H1 (cell line): ENCODE measurements around the gene TDRD3. TPM values are rescaled to one million over a fixed set of nuclear protein-coding genes. Genes with fewer than 3 reads are reported as not detected.

Experiments used
- CTCF ChIA-PET: fragments of 300-600 bp; sonication (Branson Sonifier 250); formaldehyde crosslinking; loops from one replicate; lab custom pipeline; 2021; ENCODE audit not compliant: partially characterized antibody; lab: Charles Lee
- POLR2A ChIA-PET: fragments of 300-600 bp; sonication (Branson Sonifier 250); formaldehyde crosslinking; loops from one replicate; lab custom pipeline; 2021; ENCODE audit warnings: inconsistent platforms; ENCODE audit not compliant: partially characterized antibody; lab: Charles Lee
- DNase-seq, 2 experiments: peaks; one replicate each; pipeline versions ENCODE4 v3.0.0 to v3.0.0-alpha.2; 2010 to 2022; ENCODE audit warnings: low spot score in 2 of 2, low read depth in 1 of 2, mixed read lengths in 1 of 2
- FAIRE-seq: peaks from 2 replicates; lab custom pipeline; 2011; peaks lifted over from hg19 to GRCh38; lab: Jason Lieb, UNC
- H2AFZ ChIP-seq: 2 replicates; pipeline ENCODE4 v1.8.1; 2012; ENCODE audit warnings: low read length, inconsistent platforms
- H2AK5ac ChIP-seq: 2 replicates; pipeline ENCODE4 v1.6.1; 2013; ENCODE audit warnings: low read depth, low read length
- H2BK120ac ChIP-seq: replicated peaks from 2 replicates; pipeline ENCODE3; 2013; ENCODE audit warnings: low read depth, low read length, inconsistent platforms
- H2BK12ac ChIP-seq: 2 replicates; pipeline ENCODE4 v1.6.1; 2013; ENCODE audit warnings: low read depth, low read length
- H2BK15ac ChIP-seq: 2 replicates; pipeline ENCODE4 v1.6.1; 2013; ENCODE audit warnings: low read length
- H2BK20ac ChIP-seq: 2 replicates; pipeline ENCODE4 v1.6.1; 2013; ENCODE audit warnings: low read length
- H2BK5ac ChIP-seq: 2 replicates; pipeline ENCODE4 v1.6.1; 2013; ENCODE audit warnings: low read depth, low read length
- H3K14ac ChIP-seq: 2 replicates; pipeline ENCODE4 v1.6.1; 2013; ENCODE audit warnings: inconsistent platforms; ENCODE audit not compliant: insufficient read length
- H3K18ac ChIP-seq: 2 replicates; pipeline ENCODE4 v1.6.1; 2013; ENCODE audit warnings: low read length; ENCODE audit errors: extremely low read depth
- H3K23ac ChIP-seq: 2 replicates; pipeline ENCODE4 v1.6.1; 2013; ENCODE audit warnings: inconsistent platforms; ENCODE audit not compliant: insufficient read length
- H3K23me2 ChIP-seq: 2 replicates; pipeline ENCODE4 v1.6.1; 2013; ENCODE audit warnings: low read depth, low read length
- H3K27ac ChIP-seq: 2 replicates; pipeline ENCODE4 v1.6.1; 2011; ENCODE audit warnings: low read depth, low read length, inconsistent platforms
- H3K27me3 ChIP-seq, 4 experiments: replicated peaks in 1 of 4; 1 replicate in 1 of 4; 2 replicates in 3 of 4; pipeline versions ENCODE4 v1.6.1 to v1.8.1; 2011 to 2013; ENCODE audit warnings: low read length in 3 of 4, mild to moderate bottlenecking in 3 of 4, inconsistent platforms in 2 of 4, mixed read lengths in 2 of 4, moderate library complexity in 1 of 4; ENCODE audit not compliant: control insufficient read depth in 3 of 4, insufficient read depth in 3 of 4; ENCODE audit errors: extremely low read depth in 1 of 4
- H3K36me3 ChIP-seq, 4 experiments: 2 replicates each; pipeline versions ENCODE4 v1.6.1 to v1.8.1; 2011 to 2013; ENCODE audit warnings: mild to moderate bottlenecking in 4 of 4, low read length in 3 of 4, moderate library complexity in 2 of 4, control low read depth in 1 of 4, inconsistent platforms in 1 of 4; ENCODE audit not compliant: insufficient read depth in 4 of 4, control insufficient read depth in 2 of 4
- H3K4ac ChIP-seq: replicated peaks from 2 replicates; pipeline ENCODE3; 2013; ENCODE audit warnings: low read length, low read depth, mixed read lengths, inconsistent platforms; ENCODE audit not compliant: insufficient read length
- H3K4me1 ChIP-seq, 4 experiments: replicated peaks in 1 of 4; 1 replicate in 1 of 4; 2 replicates in 3 of 4; pipeline versions ENCODE4 v1.6.1 to v1.8.1; 2011 to 2013; ENCODE audit warnings: low read length in 3 of 4, inconsistent platforms in 2 of 4, mixed read lengths in 1 of 4; ENCODE audit not compliant: insufficient read depth in 4 of 4, control insufficient read depth in 3 of 4
- H3K4me2 ChIP-seq, 2 experiments: 2 replicates each; pipeline versions ENCODE4 v1.6.1 to v1.8.1; 2011 to 2013; ENCODE audit warnings: low read depth in 2 of 2, low read length in 2 of 2, control low read depth in 1 of 2, inconsistent platforms in 1 of 2, mild to moderate bottlenecking in 1 of 2; ENCODE audit not compliant: insufficient read depth in 1 of 2
- H3K4me3 ChIP-seq, 4 experiments: fragments of 200-600, 300-600 bp in 1 of 4; sonication (generic), shearing (Covaris generic), sonication (Bioruptor Twin) in 1 of 4; 2 replicates each; pipeline versions ENCODE4 v1.5.1 to v1.8.1; 2011 to 2016; ENCODE audit warnings: low read length in 4 of 4, low read depth in 3 of 4, control low read depth in 2 of 4, inconsistent platforms in 2 of 4, mild to moderate bottlenecking in 2 of 4, mixed read lengths in 1 of 4, moderate library complexity in 1 of 4; ENCODE audit not compliant: insufficient read depth in 2 of 4; ENCODE audit errors: extremely low read depth in 1 of 4
- H3K56ac ChIP-seq: replicated peaks from 2 replicates; pipeline ENCODE3; 2013; ENCODE audit warnings: low read depth, mild to moderate bottlenecking, mixed read lengths, low read length, inconsistent platforms; ENCODE audit not compliant: insufficient read length
- H3K79me1 ChIP-seq: 2 replicates; pipeline ENCODE4 v1.6.1; 2013; ENCODE audit warnings: low read depth, low read length, control low read depth
- H3K79me2 ChIP-seq, 2 experiments: 2 replicates each; pipeline versions ENCODE4 v1.6.1 to v1.8.1; 2012 to 2013; ENCODE audit warnings: low read length in 2 of 2, mild to moderate bottlenecking in 2 of 2, inconsistent platforms in 1 of 2; ENCODE audit not compliant: insufficient read depth in 2 of 2, control insufficient read depth in 1 of 2
- H3K9ac ChIP-seq, 4 experiments: replicated peaks in 1 of 4; 1 replicate in 1 of 4; 2 replicates in 3 of 4; pipeline versions ENCODE4 v1.6.1 to v1.8.1; 2011 to 2013; ENCODE audit warnings: low read depth in 3 of 4, low read length in 3 of 4, control low read depth in 2 of 4, mild to moderate bottlenecking in 2 of 4, moderate library complexity in 2 of 4, inconsistent platforms in 1 of 4; ENCODE audit errors: extremely low read depth in 1 of 4
- H3K9me3 ChIP-seq, 2 experiments: 2 replicates each; pipeline versions ENCODE4 v1.6.1 to v1.8.1; 2012 to 2013; ENCODE audit warnings: mild to moderate bottlenecking in 2 of 2, moderate library complexity in 2 of 2, control low read depth in 1 of 2, inconsistent platforms in 1 of 2, low read depth in 1 of 2, low read length in 1 of 2, mixed read lengths in 1 of 2; ENCODE audit not compliant: insufficient read depth in 2 of 2
- H4K20me1 ChIP-seq, 2 experiments: replicated peaks in 1 of 2; 2 replicates each; pipeline versions ENCODE3 to v1.8.1; 2011 to 2013; ENCODE audit warnings: inconsistent platforms in 2 of 2, low read length in 2 of 2, mild to moderate bottlenecking in 1 of 2; ENCODE audit not compliant: insufficient read depth in 2 of 2, control insufficient read depth in 1 of 2
- H4K5ac ChIP-seq: 2 replicates; pipeline ENCODE4 v1.6.1; 2013; ENCODE audit warnings: low read length, low read depth, mixed read lengths, inconsistent platforms; ENCODE audit not compliant: insufficient read length
- H4K8ac ChIP-seq: 2 replicates; pipeline ENCODE4 v1.8.0; 2013; ENCODE audit warnings: mild to moderate bottlenecking, moderate library complexity, low read length, inconsistent platforms; ENCODE audit not compliant: insufficient read depth; ENCODE audit errors: extremely low read depth
- H4K91ac ChIP-seq: replicated peaks from 2 replicates; pipeline ENCODE3; 2013; ENCODE audit warnings: low read length, mixed read lengths, inconsistent platforms; ENCODE audit not compliant: insufficient read length
- ASH2L ChIP-seq: fragments of 200-600, 300-600 bp; sonication (generic); IDR thresholded peaks from one replicate; pipeline ENCODE4 v1.7.1; 2017; ENCODE audit warnings: low read length
- BCL11A ChIP-seq, 2 experiments: IDR thresholded peaks; one replicate each; pipeline ENCODE4 v1.6.1; 2011; ENCODE audit warnings: low read depth in 2 of 2, low read length in 2 of 2, mild to moderate bottlenecking in 2 of 2
- EGR1 ChIP-seq: IDR thresholded peaks from 2 replicates; pipeline ENCODE4 v1.6.1; 2011; ENCODE audit warnings: low read depth, low read length, borderline replicate concordance
- EP300 ChIP-seq, 2 experiments: IDR thresholded peaks; 1 replicate in 1 of 2; 2 replicates in 1 of 2; pipeline ENCODE4 v1.6.1; 2011 to 2012; ENCODE audit warnings: low read depth in 2 of 2, low read length in 2 of 2, mild to moderate bottlenecking in 2 of 2, borderline replicate concordance in 1 of 2, inconsistent platforms in 1 of 2, moderate library complexity in 1 of 2
- FOSL1 ChIP-seq: IDR thresholded peaks from 2 replicates; pipeline ENCODE4 v1.6.1; 2011; ENCODE audit warnings: mild to moderate bottlenecking, low read depth, low read length, moderate library complexity; ENCODE audit not compliant: insufficient read depth
- KDM5A ChIP-seq: fragments of 200-600 bp; IDR thresholded peaks from 2 replicates; pipeline ENCODE4 v1.7.1; 2012; ENCODE audit warnings: mild to moderate bottlenecking, low read length, inconsistent platforms, mixed read lengths
- SP4 ChIP-seq: IDR thresholded peaks from 2 replicates; pipeline ENCODE4 v1.6.1; 2012; ENCODE audit warnings: low read length, inconsistent platforms
- SUZ12 ChIP-seq: fragments of 200-600 bp; sonication (generic); IDR thresholded peaks from 2 replicates; pipeline ENCODE4 v1.6.1; 2012; ENCODE audit warnings: mild to moderate bottlenecking, inconsistent platforms, low read length, moderate library complexity, mixed read lengths
- TAF7 ChIP-seq: optimal IDR thresholded peaks from 2 replicates; pipeline ENCODE3; 2011; ENCODE audit warnings: low read depth, mild to moderate bottlenecking, inconsistent platforms, low read length, moderate library complexity, borderline replicate concordance
- TBP ChIP-seq: IDR thresholded peaks from 2 replicates; pipeline ENCODE4 v1.6.1; 2011; ENCODE audit warnings: low read depth, low read length, improper control_type of control experiment
- WGBS, 2 experiments: shearing (Covaris generic) in 1 of 2; methylation state at CpG; one replicate each; pipeline versions ENCODE4 v1.1.6 to v1.1.7; 2013 to 2015; ENCODE audit warnings: low lambda C conversion rate in 2 of 2, mixed read lengths in 2 of 2, inconsistent platforms in 1 of 2, low coverage in 1 of 2, missing lambda C conversion rate in 1 of 2; ENCODE audit not compliant: insufficient replicate concordance in 2 of 2, insufficient coverage in 1 of 2, insufficient read length in 1 of 2; ENCODE audit errors: extremely low coverage in 1 of 2, missing lambda C conversion rate in 1 of 2; 5-methylcytosine and 5-hydroxymethylcytosine counted together
- polyA plus RNA-seq, 7 experiments: library from polyadenylated mRNA; depleted of rRNA in 3 of 7; stranded (reverse) in 5 of 7; unstranded in 2 of 7; fragments of >200 nt in 5 of 7; fragments of 200-250 nt in 2 of 7; gene quantifications; 1 replicate in 5 of 7; 2 replicates in 1 of 7; 4 replicates in 1 of 7; pipeline versions ENCODE4 v1.2.1 to v1.2.3, GENCODE V29; 2011 to 2013; ENCODE audit warnings: missing spikeins in 2 of 7, mixed read lengths in 2 of 7
- total RNA-seq: library from RNA; stranded (reverse); fragmentation: NEBNext Ultra II Directional; extraction: Animal tissue kit (Norgen Biotek cat#: 25700); gene quantifications from 2 replicates; pipeline ENCODE4 v1.2.1, GENCODE V29; 2021

TDRD3 gene
- total and polyA plus RNA-seq, 2 of the 8 experiments (the other 6 are each of a cell fraction or from before 2014, with no cell fraction given) = 2.5 to 14.7 TPM

- Histone ChIP-seq H3K36me3 (no peaks in the 10 kb centered on the region), H3K4me2 (no peak overlapping the region), H2AFZ (no peak overlapping the region), H3K4me3 (no peak overlapping the region), H3K9ac (no peak overlapping the region), H2BK12ac (no peak overlapping the region), H3K27ac (no peak overlapping the region), H3K56ac (no peak overlapping the region)
- FAIRE-seq = no peak
- CTCF ChIA-PET = interaction anchor here (1.0 to 2.0 kb wide), 7 partner anchors 138 to 633 kb away, joined by 3 to 14 read pairs (median 4); no protein-coding TSS in a partner anchor
- TF ChIP-seq EP300 (IDR thresholded peaks at IDR 0.05; ENCODE audit: borderline replicate concordance in 1 of 2, low read depth in 2 of 2, low read length in 2 of 2) (no peak), EGR1 (no peak), TAF7 (no peak), FOSL1 (no peak), KDM5A (no peak), TBP (no peak), ASH2L (no peak), SP4 (no peak), SUZ12 (no peak), BCL11A (IDR thresholded peaks at IDR 0.05; ENCODE audit: low read depth in 2 of 2, low read length in 2 of 2) (no peak)
- TF ChIP-seq, all 59 proteins: peak for 0
- no peaks in the 10 kb centered on the region for H3K27me3 ChIP-seq
- 94% methylated on average over 2 of the region's 2 CpGs; no CpG with 5 or more reads in 1 of the 2 experiments for WGBS, 2 experiments
- no peaks in the 10 kb centered on the region for H4K20me1 ChIP-seq
- no peak overlapping the region for H2BK5ac ChIP-seq
- H3K4ac ChIP-seq = no peak overlapping the region
- peaks cover 0 to 4% (median 0%) of the 10 kb centered on the region in 4 experiments; a peak in 2 of 7 replicates for H3K4me1 ChIP-seq
- no peak overlapping the region for H4K91ac ChIP-seq
- no peaks in the 10 kb centered on the region for H3K23me2 ChIP-seq
- no peak overlapping the region for H2BK120ac ChIP-seq
- no peak overlapping the region for H2AK5ac ChIP-seq
- H3K14ac ChIP-seq = no peak overlapping the region
- H3K9me3 ChIP-seq = no peaks in the 10 kb centered on the region
- no peak overlapping the region for H2BK15ac ChIP-seq
- POLR2A ChIA-PET = no interaction called here
- H3K79me2 ChIP-seq = no peaks in the 10 kb centered on the region
- H2BK20ac ChIP-seq = no peak overlapping the region; the same call in 1 of the 2 replicates
- no peak overlapping the region for H4K8ac ChIP-seq
- no peak overlapping the region for H3K23ac ChIP-seq
- no peak overlapping the region for H3K18ac ChIP-seq
- no peak overlapping the region for H4K5ac ChIP-seq
- DNase-seq = no peak
- no peaks in the 10 kb centered on the region for H3K79me1 ChIP-seq
These were observed 222.4 kb downstream of the TDRD3 start for GRCh38 chr13:60619461-60619860.
